ENCODE results near the gene FAM47E.

FAM47E gene

GRCh38 chr4:76311896-76312331, 60.4 kb downstream of the FAM47E start:
- H3K27ac ChIP-seq = no peak overlapping the region
- TF ChIP-seq CTCF (conservative IDR thresholded peaks at IDR 0.05; ENCODE audit: low read depth) = no peak
- ChIA-PET CTCF (no interaction called here), POLR2A (ENCODE audit: low non-redundant PET) (no interaction called here)
- no peak for DNase-seq (ENCODE audit: low spot score)

- H3K27ac ChIP-seq = no peak overlapping the region
- CTCF ChIA-PET = interaction anchor here (0.7 kb wide), 1 partner anchor 479 kb away, joined by 3 read pairs; no protein-coding TSS in a partner anchor
These were observed 60.9 kb downstream of the FAM47E start for GRCh38 chr4:76312457-76312856.

GRCh38 chr4:76313547-76313946, 62.0 kb downstream of the FAM47E start:
- no peak for TF ChIP-seq CTCF (conservative IDR thresholded peaks at IDR 0.05; ENCODE audit: low read depth)
- no peak overlapping the region for H3K27ac ChIP-seq
- CTCF ChIA-PET = no interaction called here
- DNase-seq (ENCODE audit: low spot score) = no peak
- POLR2A ChIA-PET (ENCODE audit: low non-redundant PET) = no interaction called here

More at GRCh38 chr4:76312457-76312856, 60.9 kb downstream of the FAM47E start:
- no peak for TF ChIP-seq CTCF (conservative IDR thresholded peaks at IDR 0.05; ENCODE audit: low read depth)
- POLR2A ChIA-PET (ENCODE audit: low non-redundant PET) = no interaction called here
- no peak for DNase-seq (ENCODE audit: low spot score)

GRCh38 chr4:76315267-76315918, 63.9 kb downstream of the FAM47E start:
- ChIA-PET CTCF (interaction anchor here (0.6 kb wide), 1 partner anchor 13 kb away, joined by 5 read pairs; no protein-coding TSS in a partner anchor), POLR2A (ENCODE audit: low non-redundant PET) (no interaction called here)
- TF ChIP-seq CTCF (conservative IDR thresholded peaks at IDR 0.05; ENCODE audit: low read depth) = no peak
- H3K27ac ChIP-seq = no peak overlapping the region
- DNase-seq (ENCODE audit: low spot score) = no peak

- ChIA-PET CTCF (no interaction called here), POLR2A (ENCODE audit: low non-redundant PET) (no interaction called here)
- H3K27ac ChIP-seq = no peak overlapping the region
- DNase-seq (ENCODE audit: low spot score) = no peak
- TF ChIP-seq CTCF (conservative IDR thresholded peaks at IDR 0.05; ENCODE audit: low read depth) = no peak
These were observed 64.6 kb downstream of the FAM47E start for GRCh38 chr4:76316131-76316530.

- H3K27ac ChIP-seq = no peak overlapping the region
- POLR2A ChIA-PET (ENCODE audit: low non-redundant PET) = no interaction called here
- CTCF ChIA-PET = interaction anchor here (0.7 kb wide), 1 partner anchor 65 kb away, joined by 3 read pairs; no protein-coding TSS in a partner anchor
- TF ChIP-seq CTCF (conservative IDR thresholded peaks at IDR 0.05; ENCODE audit: low read depth) = no peak
- DNase-seq (ENCODE audit: low spot score) = no peak
These were observed 70.7 kb downstream of the FAM47E start for GRCh38 chr4:76322236-76322635.
